NCI-H748 (cell line): ENCODE data around the gene CLEC20A.
"Not testable (repeated sequence)": the region's sequence is repeated elsewhere in the genome, so short reads cannot be mapped to it uniquely, and the experiment has no call there.

Experiments used
- DNase-seq: peaks from one replicate; lab custom pipeline; 2025; ENCODE audit not compliant: unreplicated experiment; lab: John Stamatoyannopoulos, UW

Gene CLEC20A

DNA sequence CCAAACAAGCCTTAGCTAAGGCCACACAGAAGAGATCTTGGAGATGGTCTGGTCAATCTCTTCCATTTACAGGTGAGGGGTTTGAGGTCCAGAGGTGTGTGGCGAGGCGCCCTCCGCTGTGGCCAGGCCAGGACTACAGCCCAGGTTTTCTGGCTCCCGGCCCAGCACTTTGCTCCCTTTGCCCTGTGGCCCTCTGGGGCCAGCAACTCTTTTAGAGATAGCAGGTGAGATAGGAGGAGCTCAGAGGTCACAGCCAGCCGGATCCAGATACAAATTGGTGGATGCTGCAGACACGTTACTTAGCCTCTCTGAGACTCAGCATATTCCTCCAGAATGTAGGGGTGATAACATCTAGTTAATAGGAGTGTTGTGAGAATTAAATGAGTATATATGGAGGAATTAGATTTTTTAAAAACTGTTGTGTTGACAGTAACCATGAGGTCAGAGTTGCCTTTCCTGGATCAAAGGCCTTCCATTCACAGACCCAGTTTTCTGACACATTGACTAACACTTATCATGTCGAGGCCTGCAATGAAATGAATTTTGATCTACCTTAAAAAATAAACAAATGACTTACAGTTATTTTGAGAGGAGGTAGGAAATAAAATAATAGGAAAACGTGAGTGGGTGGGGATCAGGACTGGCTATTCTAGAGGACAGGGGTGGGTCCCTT lies 32.7 kb upstream of the CLEC20A start:
- DNase-seq, result no peak

GRCh38 chr1:178528953-178529335 lies 32.2 kb upstream of the CLEC20A start:
- no peak for DNase-seq

DNA sequence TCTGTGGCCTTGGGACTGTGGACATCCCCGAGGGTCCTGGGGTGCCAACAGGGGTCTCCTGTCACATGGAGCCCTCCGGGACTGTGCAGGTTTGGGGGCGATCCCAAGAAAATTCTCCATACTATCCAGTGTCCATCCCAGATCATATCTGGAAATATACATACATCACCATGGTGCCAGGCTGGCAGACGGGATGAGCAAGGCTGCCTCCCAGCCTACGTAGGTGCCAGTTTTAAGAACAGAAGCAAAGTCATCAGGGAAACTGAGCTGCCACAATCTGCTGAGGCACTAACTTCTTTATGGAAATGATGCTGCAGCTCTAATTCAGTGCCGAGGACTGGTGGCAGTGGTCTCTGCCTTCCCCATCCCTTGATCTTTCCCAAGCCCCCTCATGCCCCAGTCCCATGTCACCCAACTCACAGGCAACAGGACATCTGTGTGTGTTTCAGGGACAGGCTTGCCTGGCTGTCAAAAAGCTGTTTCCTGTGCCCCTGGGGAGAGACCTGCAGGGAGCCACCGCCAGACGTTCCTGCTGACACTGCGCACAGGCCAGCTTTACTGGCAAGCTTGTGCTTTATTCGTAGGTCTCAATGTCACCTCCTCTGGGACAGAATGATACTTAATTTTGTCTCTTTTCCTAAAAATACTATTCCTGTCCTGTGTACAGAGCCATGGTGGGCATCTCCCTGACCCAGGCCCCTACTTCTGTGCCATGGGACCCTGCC lies 31.6 kb upstream of the CLEC20A start:
- DNase-seq, result no peak

DNA sequence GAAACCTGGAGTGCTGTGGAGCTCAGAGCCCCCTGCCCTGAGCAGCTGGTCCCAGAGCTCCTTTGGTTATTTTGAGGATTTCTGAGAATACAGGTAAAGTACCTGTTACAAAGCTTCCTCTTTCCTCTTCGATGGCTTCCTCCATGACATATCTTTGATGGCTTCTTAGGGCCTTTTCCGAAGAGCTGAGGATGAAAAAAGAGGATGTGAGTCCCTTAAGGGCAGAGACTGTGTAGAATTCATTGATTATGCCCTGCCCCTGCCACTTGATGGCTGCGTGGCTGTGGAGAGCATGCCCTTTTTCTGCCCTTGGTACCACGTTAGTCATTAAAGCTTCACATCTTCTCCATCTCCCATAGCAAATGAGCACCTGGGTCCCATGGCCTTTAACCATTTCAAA lies 30.4 kb upstream of the CLEC20A start:
- DNase-seq, result no peak

DNA sequence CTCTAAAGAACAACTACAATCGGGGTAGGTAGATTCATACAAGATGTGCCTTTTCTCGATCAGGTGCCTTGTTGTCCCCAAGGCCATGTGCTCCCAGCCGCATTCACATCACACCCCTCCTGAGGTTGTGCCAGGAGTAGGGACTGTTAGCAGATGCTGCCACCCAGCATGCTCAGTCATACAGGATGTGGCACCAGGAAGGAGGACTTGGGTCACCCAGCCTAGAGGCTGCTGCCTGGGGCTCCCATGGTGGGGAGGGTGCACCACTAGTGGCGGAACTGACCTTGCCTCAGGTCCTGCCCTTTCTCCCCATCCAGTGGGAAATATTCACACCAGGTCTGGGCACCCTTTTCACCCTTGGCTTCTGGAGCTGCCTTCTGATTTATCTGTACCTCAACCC lies 24.5 kb upstream of the CLEC20A start:
- DNase-seq, result no peak

GRCh38 chr1:178520803-178521202 lies 24.0 kb upstream of the CLEC20A start:
- no peak for DNase-seq

DNA sequence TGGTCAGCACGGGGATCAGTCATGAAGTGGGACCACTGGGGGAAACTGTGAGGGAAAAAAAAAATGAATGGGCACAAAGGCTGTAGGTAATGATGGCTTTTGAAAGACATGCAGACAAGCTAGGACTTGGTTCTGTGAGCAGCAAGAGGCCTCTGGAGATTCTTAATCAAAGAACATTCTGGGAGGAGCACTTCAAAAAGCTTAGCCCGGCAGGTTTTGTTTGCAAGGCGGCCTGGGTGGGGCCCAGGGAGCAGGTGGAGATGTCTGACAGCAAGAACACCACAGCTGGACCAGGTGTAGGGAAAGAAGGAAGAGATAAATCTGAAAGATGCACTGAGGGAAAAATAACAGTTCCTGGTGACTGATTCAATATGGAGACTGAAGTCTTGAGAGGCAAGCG lies 22.1 kb upstream of the CLEC20A start:
- peak; percentile 41 for DNase-seq

DNA sequence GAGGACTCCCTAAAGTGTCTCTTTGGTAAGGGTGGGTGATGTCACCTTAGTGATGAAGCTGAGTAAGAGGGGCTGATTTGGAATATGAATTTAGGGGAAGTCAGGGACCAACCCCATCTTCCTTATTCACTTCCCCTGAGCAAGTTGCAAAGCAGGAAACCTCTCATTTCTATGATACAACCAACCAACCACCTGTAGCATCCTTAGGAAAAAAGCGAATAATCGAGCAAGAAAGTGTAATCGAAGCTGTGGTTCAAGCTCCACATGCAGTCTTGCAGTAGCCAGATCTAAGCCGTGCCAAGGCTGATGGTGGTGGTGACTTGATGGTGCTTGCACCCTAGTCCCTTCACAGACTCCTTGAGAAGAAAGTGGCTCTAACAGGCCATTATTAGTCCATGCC lies 19.3 kb upstream of the CLEC20A start:
- no peak for DNase-seq

DNA sequence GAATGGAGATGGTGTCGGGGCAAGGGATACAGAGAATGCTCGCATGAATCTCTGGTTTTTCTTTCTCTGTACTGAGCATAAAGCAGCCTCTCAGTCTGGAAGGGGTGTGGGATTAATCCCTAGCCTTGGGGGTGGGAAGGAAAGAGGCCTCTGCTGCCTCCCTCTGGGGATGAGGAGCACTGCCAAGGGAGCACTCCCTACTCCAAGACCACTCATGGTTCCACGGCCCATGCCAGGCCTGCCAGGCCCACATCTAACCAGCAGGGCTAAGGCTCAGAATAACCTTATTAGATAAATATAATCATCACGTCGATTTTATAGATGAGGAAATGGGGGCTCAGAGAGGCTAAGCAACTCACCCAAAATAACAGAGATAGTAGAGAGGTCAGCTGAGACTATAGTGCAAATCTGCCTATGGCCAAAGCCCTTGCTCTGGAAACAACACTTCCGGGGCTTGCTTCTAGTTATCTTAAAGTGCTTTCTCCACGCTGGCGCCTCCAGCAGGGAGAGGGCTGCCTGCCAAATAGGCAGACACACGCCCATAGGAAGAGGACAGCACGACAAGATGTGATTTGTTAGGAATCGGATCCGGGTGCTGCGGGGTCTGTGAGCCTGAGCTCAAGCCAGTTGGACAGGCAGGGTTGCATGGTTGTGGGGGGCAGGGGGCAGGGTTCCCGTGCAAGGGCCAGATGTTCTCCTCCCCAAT lies 16.7 kb upstream of the CLEC20A start:
- DNase-seq, result no peak

DNA sequence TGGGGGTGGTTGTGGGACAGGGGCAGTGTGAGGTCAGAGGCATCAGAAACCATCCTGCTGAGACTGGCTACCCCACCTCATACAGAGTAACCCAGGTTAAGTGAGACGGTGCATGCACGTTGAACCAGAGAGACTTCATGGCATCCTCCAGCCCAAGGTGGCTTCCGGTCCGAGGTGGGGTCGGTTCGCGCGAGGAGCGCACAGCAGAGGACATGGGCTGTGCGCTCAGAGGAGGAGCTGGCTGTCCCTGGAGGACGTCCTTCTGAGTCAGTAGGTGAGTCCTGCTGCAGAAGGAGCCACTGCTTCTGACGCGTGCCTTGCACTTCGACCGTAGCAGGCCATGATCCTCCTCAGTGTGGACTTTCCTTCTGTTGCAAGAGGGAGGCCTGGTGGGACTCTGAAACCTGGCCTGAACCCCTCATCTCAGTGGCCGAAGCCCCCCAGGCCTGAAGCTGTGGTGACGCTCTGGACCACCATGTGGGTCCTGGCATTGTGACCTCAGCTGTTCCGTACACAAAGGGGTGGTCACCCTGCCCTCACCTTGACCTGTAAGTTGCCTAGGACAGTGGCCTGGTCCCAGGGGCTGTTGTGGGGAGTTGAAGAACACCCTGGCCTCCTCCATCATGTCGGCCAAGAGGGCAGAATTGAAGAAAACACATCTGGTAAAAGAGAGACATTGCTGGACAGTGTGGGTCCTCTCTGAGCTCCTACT lies 16.0 kb upstream of the CLEC20A start, which contains the start of gene TEX35:
TEX35 (plus strand) TSS at position 544 of the 712 bp plus-strand sequence; CDS start at position 624, 80 bp downstream.
- no peak for DNase-seq

- DNase-seq, result no peak
These were observed 13.4 kb upstream of the CLEC20A start for GRCh38 chr1:178510155-178510554.

DNA sequence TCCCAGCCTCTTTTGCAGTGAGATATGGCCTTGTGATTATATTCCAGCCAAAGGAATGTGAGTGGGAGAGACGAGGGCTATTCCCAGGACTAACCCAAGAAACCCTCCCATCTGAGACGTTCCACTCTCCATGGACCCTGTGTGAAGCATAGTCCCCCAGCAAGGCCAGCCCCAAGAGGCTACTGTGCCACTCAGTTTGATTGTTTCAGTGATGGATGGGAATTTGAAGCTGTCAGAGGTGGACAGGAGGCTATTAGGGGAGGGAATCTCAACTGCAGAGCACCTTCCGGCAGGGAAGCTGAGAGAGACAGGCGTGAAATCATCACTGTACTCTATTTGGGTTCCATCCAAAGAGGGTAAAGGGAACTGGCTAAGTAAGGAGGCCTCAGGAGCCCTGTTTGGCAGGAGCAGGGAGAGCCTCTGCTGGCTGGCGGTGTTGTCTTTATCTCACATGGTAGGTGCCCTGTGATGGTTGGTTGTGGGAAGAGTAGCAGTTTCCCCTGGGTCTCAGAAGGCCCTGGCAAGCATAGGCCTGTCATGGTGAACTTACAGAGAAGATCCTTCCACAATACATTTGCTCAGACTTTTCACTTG lies 12.7 kb upstream of the CLEC20A start:
- no peak for DNase-seq

GRCh38 chr1:178506669-178507068 lies 9.9 kb upstream of the CLEC20A start:
- no peak for DNase-seq

- no peak for DNase-seq
These were observed 9.4 kb upstream of the CLEC20A start for GRCh38 chr1:178506177-178506576.

DNA sequence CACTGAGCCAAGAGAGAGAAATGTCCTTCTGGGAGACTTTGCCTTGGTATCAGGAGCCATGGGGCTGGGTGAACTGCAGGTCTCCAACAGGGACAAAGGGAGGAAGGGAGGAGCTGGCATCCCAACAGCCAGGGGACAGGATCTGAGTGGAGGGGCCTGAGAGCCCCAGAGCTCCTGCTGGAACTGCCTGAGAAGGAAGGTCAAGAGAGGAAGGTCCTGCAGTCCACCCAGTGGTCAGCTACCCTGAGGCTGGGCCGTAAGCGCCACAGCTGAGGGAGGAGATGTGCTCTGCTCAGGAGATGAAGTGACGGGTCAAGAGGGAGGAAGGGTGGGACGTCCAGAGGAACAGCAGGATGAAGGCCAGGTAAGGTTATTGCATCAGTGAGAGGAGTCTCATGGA lies 7.5 kb upstream of the CLEC20A start:
- DNase-seq, result no peak

GRCh38 chr1:178503849-178504248 lies 7.1 kb upstream of the CLEC20A start:
- DNase-seq, result no peak

DNA sequence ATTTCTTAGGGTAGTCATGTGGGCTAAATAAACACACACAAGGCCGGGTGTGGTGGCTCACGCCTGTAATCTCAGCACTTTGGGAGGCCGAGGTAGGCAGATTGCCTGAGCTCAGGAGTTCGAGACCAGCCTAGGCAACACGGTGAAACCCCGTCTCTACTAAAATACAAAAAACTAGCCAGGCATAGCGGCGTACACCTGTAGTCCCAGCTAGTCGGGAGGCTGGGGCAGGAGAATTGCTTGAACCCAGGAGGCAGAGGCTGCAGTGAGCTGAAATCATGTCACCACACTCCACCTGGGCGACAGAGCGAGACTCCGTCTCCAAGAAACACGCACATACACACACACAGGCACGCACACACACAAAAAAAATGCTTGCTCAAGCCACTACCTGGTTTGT lies 6.6 kb upstream of the CLEC20A start:
- not testable (repeated sequence) for DNase-seq

DNA sequence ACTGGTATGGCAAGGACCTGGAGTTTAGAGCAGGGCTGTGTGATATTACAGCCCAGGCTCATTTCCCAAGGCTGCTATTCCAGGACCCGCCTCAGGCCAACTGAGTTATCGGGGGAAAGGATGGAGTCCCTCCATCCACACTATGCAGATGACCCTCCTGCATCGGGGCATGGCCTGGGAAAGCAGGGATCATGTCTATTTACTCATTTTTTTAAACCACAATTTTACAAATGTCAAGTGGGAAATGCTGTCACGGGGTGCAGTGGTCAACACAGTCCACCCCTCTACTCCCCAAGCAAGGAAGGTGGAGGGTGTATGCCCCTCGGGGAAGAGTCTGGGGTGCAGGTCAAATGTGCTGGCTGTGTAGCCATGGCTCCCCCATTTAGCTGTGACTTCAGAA lies 6.1 kb upstream of the CLEC20A start:
- no peak for DNase-seq

DNA sequence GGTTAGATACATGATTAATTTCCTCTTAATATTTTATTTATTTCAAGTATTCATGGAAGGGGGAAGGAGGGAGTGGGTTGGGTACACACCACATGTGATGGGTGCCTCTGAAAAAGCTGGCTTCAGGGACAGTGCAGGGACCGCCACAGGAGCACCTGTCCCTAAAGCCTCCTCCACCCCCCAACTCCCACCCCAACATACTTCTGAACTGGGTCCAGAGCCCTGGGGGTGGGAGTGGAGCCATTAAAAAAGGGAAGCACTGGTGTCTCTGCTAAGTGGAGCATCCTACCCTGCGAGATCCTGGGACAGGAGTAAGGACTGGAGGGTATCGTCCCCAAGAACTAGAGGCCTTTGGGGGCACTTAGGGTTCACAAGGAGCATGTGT lies 5.6 kb upstream of the CLEC20A start:
- no peak for DNase-seq

GRCh38 chr1:178501705-178502329 lies 5.1 kb upstream of the CLEC20A start:
- peak; percentile 51 for DNase-seq
